KMS-11 (cell line): ENCODE data around the gene FLG2.
"Not testable (repeated sequence)": the region's sequence is repeated elsewhere in the genome, so short reads cannot be mapped to it uniquely, and the experiment has no call there.

Experiments
- H2AFZ ChIP-seq: fragments of 200-600 bp; sonication (generic); 2 replicates; pipeline ENCODE4 v1.6.1; 2016; ENCODE audit warnings: antibody characterized with exemption, mixed run types, low read depth
- H3K27ac ChIP-seq: fragments of 200-600 bp; sonication (generic); 2 replicates; pipeline ENCODE4 v1.6.1; 2016; ENCODE audit warnings: mild to moderate bottlenecking, mixed run types
- H3K27me3 ChIP-seq: fragments of 200-600 bp; sonication (generic); 2 replicates; pipeline ENCODE4 v1.6.1; 2017; ENCODE audit warnings: mild to moderate bottlenecking, low read depth, mixed run types, moderate library complexity; ENCODE audit not compliant: insufficient read depth
- H3K36me3 ChIP-seq: fragments of 200-600 bp; sonication (generic); 2 replicates; pipeline ENCODE4 v1.6.1; 2017; ENCODE audit warnings: mild to moderate bottlenecking, mixed run types; ENCODE audit not compliant: insufficient read depth
- H3K4me1 ChIP-seq: fragments of 200-600 bp; sonication (generic); 2 replicates; pipeline ENCODE4 v1.6.1; 2016; ENCODE audit warnings: mild to moderate bottlenecking, low read depth, mixed run types; ENCODE audit not compliant: poor library complexity, severe bottlenecking
- H3K4me2 ChIP-seq: fragments of 200-600 bp; sonication (generic); 2 replicates; pipeline ENCODE4 v1.7.0; 2016; ENCODE audit warnings: mild to moderate bottlenecking, mixed run types
- H3K4me3 ChIP-seq: fragments of 200-600 bp; sonication (generic); IDR thresholded peaks from 2 replicates; pipeline ENCODE4 v1.6.1; 2017; ENCODE audit warnings: low read depth, low read length, mixed read lengths; ENCODE audit not compliant: insufficient read depth
- H3K79me2 ChIP-seq: fragments of 200-600 bp; sonication (generic); 2 replicates; pipeline ENCODE4 v1.6.1; 2016; ENCODE audit warnings: low read depth, mixed run types; ENCODE audit not compliant: insufficient read depth
- H3K9ac ChIP-seq: fragments of 200-600 bp; sonication (generic); 2 replicates; pipeline ENCODE4 v1.6.1; 2016; ENCODE audit warnings: mild to moderate bottlenecking, mixed run types
- H4K20me1 ChIP-seq: fragments of 200-600 bp; sonication (generic); 2 replicates; pipeline ENCODE4 v1.6.1; 2016; ENCODE audit warnings: mild to moderate bottlenecking, mixed run types; ENCODE audit not compliant: insufficient read depth
- CTCF ChIP-seq: fragments of 200-600 bp; sonication (generic); conservative IDR thresholded peaks from 2 replicates; pipeline ENCODE4 v1.6.1; 2017; ENCODE audit warnings: low read depth, mild to moderate bottlenecking, antibody characterized with exemption, low read length, moderate library complexity, mixed read lengths

Gene FLG2

DNA sequence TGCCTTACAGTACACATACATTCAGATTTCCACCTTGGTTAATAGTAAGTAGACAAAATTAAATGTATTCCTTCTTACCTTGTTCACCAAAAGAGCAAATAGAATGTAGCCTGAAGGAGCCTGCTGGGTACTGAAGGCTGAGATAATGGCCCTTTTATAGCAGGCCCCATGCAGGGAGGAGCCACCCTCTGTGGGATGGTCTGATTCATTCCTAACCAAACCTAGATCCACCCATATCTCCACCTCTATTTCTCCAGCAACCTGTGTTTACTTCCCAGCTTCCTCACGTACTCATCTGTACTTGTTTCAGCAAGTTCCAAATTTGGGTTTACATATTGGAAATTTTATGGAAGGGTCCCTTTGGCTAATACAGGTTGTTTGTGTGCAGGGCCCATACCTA lies 34.7 kb downstream of the FLG2 start, which contains the start of gene FLG:
Gene FLG (minus strand): TSS at position 129 of the 400 bp plus-strand sequence. CDS start 9,783 bp downstream, outside the sequence.
- no peaks in the 10 kb centered on the region for H3K4me1 ChIP-seq
- no peak within 1 kb of the TSS for H3K9ac ChIP-seq
- H3K4me2 ChIP-seq, result no peak within 1 kb of the TSS
- no peak within 1 kb of the TSS for H3K27ac ChIP-seq
- H4K20me1 ChIP-seq, result no peaks in the 10 kb centered on the region
- H3K27me3 ChIP-seq, result no peaks in the 10 kb centered on the region
- no peak within 1 kb of the TSS for H2AFZ ChIP-seq
- TF ChIP-seq CTCF, result no peak
- H3K79me2 ChIP-seq, result no peaks in the 10 kb centered on the region
- no peaks in the 10 kb centered on the region; the same call in 1 of the 2 replicates for H3K36me3 ChIP-seq
- no peak within 1 kb of the TSS for H3K4me3 ChIP-seq

GRCh38 chr1:152313970-152314369 lies 45.8 kb downstream of the FLG2 start:
- H3K27ac ChIP-seq, result no peak overlapping the region
- H3K36me3 ChIP-seq, result no peaks in the 10 kb centered on the region
- no peak overlapping the region for H3K4me2 ChIP-seq
- no peak overlapping the region for H3K9ac ChIP-seq
- H3K79me2 ChIP-seq, result no peaks in the 10 kb centered on the region
- no peaks in the 10 kb centered on the region for H4K20me1 ChIP-seq
- H3K27me3 ChIP-seq, result no peaks in the 10 kb centered on the region
- H3K4me3 ChIP-seq, result no peak overlapping the region
- H3K4me1 ChIP-seq, result no peaks in the 10 kb centered on the region
- TF ChIP-seq CTCF, result no peak
- no peak overlapping the region for H2AFZ ChIP-seq

GRCh38 chr1:152313319-152313801 lies 46.4 kb downstream of the FLG2 start:
- Histone ChIP-seq H3K9ac (no peak overlapping the region), H3K4me2 (no peak overlapping the region), H3K79me2 (no peaks in the 10 kb centered on the region), H2AFZ (no peak overlapping the region), H3K27me3 (no peaks in the 10 kb centered on the region), H3K36me3 (no peaks in the 10 kb centered on the region), H4K20me1 (no peaks in the 10 kb centered on the region), H3K4me1 (no peaks in the 10 kb centered on the region), H3K27ac (no peak overlapping the region), H3K4me3 (no peak overlapping the region)
- TF ChIP-seq CTCF, result no peak

GRCh38 chr1:152312169-152312568 lies 47.6 kb downstream of the FLG2 start:
- not testable (repeated sequence) for H3K27me3 ChIP-seq

GRCh38 chr1:152309955-152310354 lies 49.9 kb downstream of the FLG2 start:
- Histone ChIP-seq H3K27me3 (no peaks in the 10 kb centered on the region), H3K4me2 (no peak overlapping the region), H3K4me1 (no peaks in the 10 kb centered on the region), H3K9ac (no peak overlapping the region), H3K79me2 (no peaks in the 10 kb centered on the region), H3K27ac (no peak overlapping the region), H3K36me3 (no peaks in the 10 kb centered on the region), H2AFZ (no peak overlapping the region), H3K4me3 (no peak overlapping the region), H4K20me1 (no peaks in the 10 kb centered on the region)
- no peak for TF ChIP-seq CTCF

More at GRCh38 chr1:152312169-152312568, 47.6 kb downstream of the FLG2 start:
- not testable (repeated sequence) for H3K79me2 ChIP-seq, H3K9ac ChIP-seq, H3K27ac ChIP-seq, H3K4me2 ChIP-seq, H3K36me3 ChIP-seq, H2AFZ ChIP-seq, H3K4me1 ChIP-seq, H4K20me1 ChIP-seq, H3K4me3 ChIP-seq

DNA sequence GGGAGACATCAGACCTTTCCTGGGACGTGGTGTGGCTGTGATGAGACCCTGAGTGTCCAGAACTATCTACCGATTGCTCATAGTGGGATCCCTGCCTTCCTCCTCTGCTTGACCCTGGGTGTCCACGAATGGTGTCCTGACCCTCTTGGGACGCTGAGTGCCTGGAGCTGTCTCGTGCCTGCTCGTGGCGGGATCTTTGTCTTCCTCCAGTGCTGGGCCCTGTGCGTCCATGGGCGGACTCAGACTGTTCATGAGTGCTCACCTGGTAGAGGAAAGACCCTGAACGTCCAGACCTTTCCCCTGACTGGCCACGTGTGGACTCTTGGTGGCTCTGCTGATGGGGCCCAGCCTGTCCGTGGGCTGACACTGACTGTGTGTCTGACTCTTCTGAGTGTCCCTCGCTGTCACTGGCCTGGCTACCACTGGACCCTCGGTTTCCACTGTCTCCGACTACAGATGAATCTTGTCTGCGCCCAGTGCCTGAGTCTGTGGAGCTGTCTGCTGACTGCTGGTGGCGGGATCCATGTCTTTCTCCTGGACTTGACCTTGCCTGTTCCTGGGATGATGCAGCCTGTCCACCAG lies 50.4 kb downstream of the FLG2 start:
- H2AFZ ChIP-seq, H3K4me3 ChIP-seq, H3K79me2 ChIP-seq, H3K27me3 ChIP-seq, H3K9ac ChIP-seq, H3K4me1 ChIP-seq, H3K36me3 ChIP-seq, H3K27ac ChIP-seq, H4K20me1 ChIP-seq, H3K4me2 ChIP-seq: not testable (repeated sequence)

GRCh38 chr1:152308758-152309157 lies 51.0 kb downstream of the FLG2 start:
- H3K36me3 ChIP-seq, H3K9ac ChIP-seq, H3K4me2 ChIP-seq, H2AFZ ChIP-seq, H3K79me2 ChIP-seq, H4K20me1 ChIP-seq, H3K4me3 ChIP-seq, H3K27me3 ChIP-seq, H3K4me1 ChIP-seq, H3K27ac ChIP-seq: not testable (repeated sequence)
